CD4-positive, alpha-beta T cell treated with Interleukin-15 for 1 hour (primary cell): ENCODE measurements around the gene NDC1.
"Not testable (repeated sequence)": the region's sequence is repeated elsewhere in the genome, so short reads cannot be mapped to it uniquely, and the experiment has no call there.

Source experiments
- DNase-seq: peaks from one replicate; pipeline ENCODE4 v3.0.0-alpha.2; 2020

Gene NDC1

GRCh38 chr1:53760497-53760896, 77.6 kb downstream of the NDC1 start:
- DNase-seq, result not testable (repeated sequence)

DNA sequence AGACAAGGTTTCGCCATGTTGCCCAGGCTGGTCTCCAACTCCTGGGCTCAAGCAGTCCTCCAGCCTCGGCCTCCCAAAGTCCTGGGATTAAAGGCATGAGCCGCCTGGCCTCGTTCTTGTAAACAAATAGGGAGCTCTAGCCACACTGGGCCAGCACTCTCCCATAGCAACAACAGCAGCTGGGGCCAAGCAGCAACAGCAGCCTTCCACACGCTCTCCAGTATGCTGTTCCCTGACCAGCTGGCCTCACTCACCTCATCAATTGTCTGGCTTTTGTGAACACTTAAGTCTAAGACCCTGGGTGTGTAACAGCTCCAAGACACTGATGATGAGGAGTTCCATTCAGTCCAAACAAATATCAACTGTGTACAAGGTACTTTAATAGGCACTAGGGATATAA, 82.2 kb downstream of the NDC1 start:
- no peak for DNase-seq

GRCh38 chr1:53754484-53755312, 83.4 kb downstream of the NDC1 start:
- no peak for DNase-seq

- no peak for DNase-seq
These were observed 85.8 kb downstream of the NDC1 start for GRCh38 chr1:53752281-53752680.

DNA sequence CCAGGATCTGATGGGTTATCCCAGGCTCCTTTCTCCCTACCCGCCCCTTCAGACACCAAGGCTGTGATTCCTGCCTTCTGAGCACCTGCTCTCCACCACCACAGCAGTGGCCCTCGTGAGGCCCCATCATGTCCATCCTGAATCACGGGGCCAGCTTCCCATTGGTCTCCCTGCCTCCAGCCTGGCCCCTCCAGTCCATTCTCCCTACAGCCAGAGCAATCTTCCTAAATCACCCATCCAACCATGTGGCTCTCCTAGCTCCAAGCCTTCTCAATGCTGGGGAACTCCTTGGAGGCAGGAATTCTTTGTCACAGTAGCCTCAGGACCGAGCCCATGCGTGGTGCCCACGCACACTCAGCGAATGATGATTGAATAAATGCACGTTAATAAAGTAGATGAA, 90.3 kb downstream of the NDC1 start:
- DNase-seq, result no peak

DNA sequence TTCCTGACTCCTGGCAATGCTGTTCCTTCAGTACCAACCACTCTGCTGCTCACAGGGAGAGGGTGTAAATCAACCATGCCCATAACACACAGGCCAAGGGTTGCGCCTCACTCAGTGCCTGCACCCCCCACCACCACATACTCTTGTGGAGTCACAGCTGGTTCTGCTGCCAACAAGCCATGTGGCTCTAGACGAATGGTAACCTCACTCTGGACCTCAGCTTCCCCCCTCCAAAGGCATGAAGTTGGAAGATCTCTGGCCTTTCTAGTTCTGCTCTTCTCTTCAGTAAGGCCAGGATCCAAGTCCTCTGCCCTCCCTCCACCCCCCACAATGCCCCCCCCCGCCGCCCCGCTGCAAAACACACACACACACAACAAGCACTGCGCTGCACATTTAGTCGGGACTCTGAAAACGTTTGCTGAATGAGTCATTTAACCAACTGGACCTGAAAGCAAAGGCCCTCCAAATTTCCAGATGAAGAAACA, 97.4 kb downstream of the NDC1 start:
- no peak for DNase-seq

DNA sequence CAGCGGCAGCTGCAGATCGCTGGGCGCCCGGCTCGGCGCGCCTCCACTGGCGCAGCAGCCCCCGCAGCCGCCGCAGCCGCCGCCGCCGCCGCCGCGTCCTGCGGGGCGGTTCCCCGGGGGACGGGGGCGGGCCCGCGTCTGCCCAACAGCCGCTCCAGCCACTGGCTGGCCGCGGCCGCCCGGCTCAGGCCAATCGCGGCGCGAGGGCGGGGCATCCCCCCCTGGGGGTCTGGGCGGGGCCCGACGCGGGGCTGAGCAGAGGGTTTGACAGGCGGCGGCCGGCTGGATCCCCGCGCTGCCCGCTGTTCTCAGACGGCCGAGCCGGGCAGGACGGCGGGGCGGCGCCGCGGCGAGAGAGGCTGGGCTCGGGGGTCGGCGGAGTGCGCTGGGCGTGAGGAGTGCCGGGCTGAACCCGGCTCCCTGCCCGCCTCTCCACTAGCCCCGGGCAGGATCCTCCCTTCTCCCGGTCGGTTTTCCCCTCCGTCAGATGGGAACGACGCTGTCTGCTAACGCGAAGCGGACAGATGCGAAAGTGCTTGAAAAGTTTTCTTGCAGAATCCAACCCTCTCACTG, 98.9 kb downstream of the NDC1 start, which contains the start of gene GLIS1:
Gene GLIS1, minus strand, starts transcription at position 56 of the 573 bp plus-strand sequence. CDS start 1,100 bp downstream, outside the sequence.
- peak; percentile 53 for DNase-seq

- DNase-seq, result no peak
These were observed 99.6 kb downstream of the NDC1 start for GRCh38 chr1:53738205-53739108.

GRCh38 chr1:53737648-53738204, 100.4 kb downstream of the NDC1 start:
- DNase-seq, result no peak

DNA sequence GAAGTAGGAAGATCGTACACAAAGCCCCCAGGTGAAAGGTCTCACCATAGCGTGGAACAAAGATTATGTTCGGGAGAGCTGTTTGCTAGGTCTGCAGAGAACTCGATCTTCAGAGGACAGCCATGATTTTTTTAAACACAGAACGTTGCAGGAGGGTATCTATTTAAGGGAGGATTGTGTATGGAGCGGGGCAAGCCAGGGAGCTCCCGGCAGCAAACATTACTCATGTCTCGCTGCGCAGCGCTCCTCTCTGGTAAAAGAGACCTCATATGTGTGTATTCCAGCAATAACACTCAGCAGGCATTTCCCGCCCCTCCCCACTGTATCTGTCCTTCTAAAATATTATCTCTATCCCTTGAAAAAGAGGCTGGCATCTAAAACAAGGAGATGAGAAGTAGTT, 101.8 kb downstream of the NDC1 start:
- DNase-seq, result no peak

DNA sequence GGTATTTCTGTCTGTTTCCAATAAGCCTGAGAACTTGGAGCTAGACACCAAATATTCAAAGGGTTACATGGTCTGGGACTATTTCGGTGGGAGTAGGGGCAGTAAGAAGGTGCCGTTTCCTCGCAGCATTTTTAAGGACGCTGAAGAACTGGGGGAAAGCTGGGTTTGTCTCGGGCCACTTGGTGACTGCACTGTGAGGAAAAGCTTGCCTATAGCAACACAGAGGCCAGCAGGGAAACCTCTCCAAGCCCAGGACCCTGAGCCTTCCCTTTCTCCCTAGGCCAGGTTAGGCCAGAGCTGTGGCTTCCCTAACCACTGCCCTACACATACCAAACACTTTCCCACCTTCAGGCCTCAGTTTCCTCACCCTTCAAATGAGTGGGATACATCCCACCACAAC, 102.4 kb downstream of the NDC1 start:
- no peak for DNase-seq

DNA sequence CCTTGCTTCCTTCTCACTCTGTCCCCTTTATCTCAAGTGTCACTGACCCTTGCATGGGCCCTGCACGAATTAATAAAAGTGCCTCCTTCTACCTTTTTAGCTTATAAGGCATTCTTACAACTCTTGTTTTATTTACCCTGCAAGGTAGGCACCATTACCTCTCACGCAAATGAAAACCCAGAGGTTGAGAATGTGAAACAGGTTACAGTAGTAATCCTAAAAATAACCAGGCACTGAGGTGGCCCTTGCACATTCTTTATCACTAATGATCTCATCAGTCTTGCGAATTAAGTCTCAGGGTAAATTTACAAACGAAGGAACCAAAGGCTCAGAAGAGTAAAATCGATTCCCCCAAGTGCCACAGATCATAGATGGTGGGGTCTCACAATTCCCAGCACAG, 102.8 kb downstream of the NDC1 start:
- no peak for DNase-seq

- no peak for DNase-seq
These were observed 103.4 kb downstream of the NDC1 start for GRCh38 chr1:53734650-53735211.

DNA sequence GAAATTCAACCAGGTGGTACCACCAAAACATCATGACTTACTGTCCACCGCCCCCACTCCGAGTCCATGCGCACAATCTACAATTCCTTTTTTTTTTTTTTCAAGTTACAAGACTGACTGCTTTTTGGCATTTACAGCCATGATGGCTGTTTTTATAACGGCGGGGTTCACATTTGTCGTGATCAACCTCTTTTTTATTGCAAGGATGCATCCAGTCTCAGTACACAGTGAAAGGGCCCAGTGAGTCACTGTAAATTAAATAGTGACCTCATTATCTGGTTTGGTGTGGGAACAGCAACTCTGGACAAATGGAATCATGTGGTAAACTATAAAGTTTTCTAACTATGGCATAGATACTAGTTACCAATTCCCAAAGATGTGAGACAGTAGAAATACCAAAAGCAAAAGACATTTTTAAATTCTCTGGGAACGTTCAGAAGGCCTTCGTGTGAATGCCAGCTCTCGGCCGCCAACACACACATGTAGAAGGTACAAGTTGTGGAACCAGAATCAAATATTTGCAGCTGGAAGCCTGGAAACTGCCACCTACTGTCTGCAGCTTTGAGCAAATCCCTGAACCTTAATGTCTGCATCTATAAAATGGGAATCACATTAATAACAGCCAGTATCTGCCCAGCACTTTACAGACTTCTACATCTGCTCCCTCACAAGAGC, 104.0 kb downstream of the NDC1 start:
- no peak for DNase-seq

DNA sequence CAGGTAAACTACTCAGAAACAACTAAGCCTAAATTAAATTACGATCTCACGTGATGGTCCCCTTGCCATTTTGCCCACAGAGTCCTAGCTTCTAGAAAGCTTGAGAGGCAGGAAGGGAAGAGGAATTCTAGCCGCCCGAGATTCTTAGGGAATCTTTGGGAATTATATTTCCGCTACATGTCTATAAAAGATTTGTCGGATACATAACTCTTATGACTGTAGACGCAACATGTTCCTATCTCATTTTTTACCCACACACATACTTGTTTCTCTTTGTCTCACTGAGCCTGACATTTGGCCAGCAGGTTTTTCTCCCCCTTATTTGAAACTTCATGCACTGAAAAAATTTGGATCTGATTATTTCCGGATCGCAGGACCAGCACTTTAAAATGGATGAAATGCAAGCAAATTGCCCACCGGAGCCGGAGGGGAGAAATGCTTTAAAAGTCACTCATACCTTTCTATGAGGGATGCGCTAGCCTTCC, 104.6 kb downstream of the NDC1 start:
- no peak for DNase-seq

GRCh38 chr1:53732912-53733317, 105.2 kb downstream of the NDC1 start:
- no peak for DNase-seq

GRCh38 chr1:53732409-53732808, 105.7 kb downstream of the NDC1 start:
- no peak for DNase-seq

DNA sequence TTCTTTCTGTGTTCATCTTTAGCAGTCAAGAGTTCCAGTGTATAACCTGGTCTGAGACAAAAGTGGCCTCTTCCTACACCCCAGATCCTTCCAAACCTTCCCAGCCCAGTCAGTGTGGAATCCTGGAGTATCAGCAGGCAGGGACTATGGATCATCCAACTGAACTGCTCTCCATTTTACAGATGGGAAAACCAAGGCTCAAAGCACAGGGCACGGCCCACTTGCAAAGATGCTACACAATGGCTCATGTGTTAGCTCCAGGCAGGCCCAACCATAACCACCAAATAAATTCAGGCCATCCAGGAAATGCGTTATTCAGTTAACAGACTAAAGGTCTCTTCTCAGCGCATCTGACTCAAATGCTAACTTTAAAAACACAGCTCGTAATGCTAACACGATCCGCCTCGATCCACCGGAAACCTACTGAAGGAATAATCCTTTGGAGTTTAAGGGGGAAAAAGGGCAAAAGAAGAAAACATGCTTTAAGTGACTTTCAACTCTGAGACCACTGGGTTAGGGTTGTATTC, 106.3 kb downstream of the NDC1 start:
- no peak for DNase-seq

GRCh38 chr1:53731043-53731600, 107.0 kb downstream of the NDC1 start:
- no peak for DNase-seq

GRCh38 chr1:53730224-53730865, 107.8 kb downstream of the NDC1 start:
- no peak for DNase-seq
